ENCODE measurements around the gene TMEM19.

GRCh38 chr12:71640316-71640715 lies 45.6 kb upstream of the TMEM19 start:
- TF ChIP-seq CTCF (IDR thresholded peaks at IDR 0.05), result no peak
- no peak for TF ChIP-seq POLR2A (IDR thresholded peaks at IDR 0.05)
